T-helper 9 cell (primary cell): ENCODE data around the gene NASP.

Experiments
- DNase-seq: peaks from one replicate; pipeline ENCODE4 v3.0.0-alpha.2; 2020

The NASP gene

DNA sequence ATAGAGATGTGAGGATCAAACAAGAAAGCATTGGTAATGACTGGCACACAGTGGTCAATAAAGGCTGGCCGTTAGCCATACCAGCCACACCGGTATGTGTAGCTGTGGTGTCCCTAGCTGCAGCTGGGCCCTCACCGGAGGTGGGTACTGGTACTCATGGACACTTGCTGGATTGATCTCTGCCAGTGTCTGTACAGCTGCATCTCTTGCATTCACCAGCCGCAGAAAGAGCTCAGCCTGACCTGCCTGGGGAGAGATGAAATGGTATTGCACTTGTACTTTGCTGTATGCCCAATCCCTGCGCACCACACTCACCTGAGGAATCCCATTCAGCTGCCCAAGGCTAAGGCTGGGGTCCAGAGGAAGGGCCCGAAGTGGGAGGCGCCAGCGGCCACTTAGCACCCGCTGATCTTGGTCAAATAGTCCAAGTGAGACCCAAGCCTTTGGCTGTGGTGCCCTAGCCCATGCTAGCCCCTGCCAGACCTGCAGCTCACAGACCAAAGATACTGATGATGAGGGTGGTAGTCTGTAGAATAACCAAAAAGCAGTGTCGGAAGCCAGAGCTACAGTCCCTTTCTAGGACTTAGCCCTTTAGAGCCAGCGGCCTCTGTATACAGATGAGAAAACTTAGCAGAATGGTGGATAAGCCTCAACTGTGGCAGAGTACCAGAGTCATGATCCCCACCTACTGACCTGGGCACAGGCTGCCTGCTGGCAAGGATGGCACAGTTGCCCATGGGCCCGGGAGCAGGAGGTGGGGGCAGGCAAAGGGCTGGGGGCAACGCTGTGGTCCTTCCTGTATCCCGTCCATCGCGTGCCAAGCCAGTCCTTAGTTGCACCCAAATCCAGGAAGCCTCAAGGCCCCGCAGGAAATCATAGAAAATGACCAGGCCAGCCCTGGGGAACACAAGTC, 37.0 kb downstream of the NASP start:
- DNase-seq, result no peak

DNA sequence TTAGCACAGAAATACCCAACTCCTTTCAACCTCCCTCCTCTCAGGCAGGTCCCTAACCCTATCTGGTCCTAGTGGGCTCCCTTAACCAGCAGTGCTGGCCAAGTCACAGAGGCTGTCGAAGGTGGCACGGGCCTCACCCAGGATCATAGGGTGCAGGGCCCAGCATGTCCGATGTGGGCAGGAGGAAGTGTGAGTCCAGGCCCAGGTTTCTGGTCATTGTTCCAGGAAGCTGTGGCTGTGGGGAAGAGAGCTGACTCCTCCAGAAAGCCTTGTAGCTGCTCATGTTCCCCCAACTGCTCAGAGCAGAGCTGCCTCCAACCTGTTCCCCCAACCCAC, 37.6 kb downstream of the NASP start:
- DNase-seq, result no peak

DNA sequence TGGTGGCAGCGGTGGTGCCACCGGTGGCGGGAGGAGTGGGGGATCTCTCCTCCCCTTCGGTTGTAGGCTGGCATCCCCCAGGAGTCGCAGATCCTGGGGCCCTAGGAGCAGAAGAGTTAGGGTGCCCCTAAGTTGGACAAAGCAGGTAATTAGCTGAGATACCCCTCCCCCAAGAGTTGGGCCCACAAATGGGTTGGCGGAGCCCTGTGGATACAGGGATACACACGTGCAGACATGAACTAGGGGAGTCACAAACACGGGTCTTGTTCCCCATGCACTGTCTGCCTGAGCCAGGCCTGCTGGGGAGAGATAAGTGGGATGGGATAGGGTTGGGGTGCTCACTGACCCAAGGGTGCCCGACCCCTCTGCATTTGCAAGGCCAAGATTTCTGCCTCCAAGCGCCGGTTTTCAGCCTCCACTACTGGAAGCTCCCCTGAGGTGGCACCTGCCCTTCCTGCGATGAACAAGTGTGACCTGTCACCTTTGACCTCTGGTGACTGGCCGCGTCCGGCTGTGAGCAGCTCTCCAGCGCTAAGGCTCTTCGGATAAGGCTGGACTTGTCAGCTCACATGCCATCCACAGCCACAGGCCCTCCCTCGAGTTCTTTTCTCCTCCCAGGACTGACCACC, 38.2 kb downstream of the NASP start:
- no peak for DNase-seq

DNA sequence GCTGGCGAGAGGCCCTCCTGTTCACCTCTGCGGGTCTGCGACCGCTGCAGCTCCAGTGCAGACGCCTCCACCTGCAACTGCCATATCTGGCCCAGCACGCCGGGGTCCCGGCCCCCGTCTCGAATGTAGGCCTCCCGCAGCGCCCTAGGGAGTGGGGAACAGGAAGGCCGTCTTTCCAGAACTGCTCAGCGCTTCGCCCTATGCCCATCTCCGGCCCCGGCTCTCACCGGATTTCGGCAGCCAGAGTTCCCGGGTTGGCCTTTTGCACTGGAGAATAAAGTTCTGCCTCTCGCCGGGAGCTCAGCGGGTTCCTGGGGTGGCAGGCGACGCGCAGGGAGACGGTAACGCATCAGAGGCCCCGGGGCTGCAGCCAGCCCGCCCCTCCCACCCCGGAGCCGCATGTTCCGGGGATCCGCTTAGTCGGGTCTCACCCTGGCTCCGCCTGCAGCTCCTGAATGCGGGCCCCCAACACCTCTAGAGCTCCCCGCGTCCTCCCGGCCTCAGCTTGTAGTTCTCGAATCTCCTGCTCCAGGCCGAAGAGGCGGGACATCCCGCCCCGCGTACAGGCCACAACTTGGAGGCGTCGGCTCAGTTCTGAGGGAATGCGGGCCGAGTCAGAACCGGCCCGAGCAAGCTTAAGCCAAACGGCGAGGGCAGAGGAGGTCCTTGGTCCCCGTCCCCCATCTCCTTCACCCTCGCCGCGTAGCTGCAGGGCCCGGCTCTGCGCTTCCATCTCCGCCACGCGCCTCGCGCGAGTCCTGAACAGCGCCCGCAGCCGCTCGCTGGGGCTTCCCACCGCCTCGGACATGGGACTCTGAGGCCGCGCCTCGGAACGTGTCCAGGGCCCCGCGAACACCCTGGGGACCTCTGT, 38.9 kb downstream of the NASP start:
- no peak for DNase-seq

DNA sequence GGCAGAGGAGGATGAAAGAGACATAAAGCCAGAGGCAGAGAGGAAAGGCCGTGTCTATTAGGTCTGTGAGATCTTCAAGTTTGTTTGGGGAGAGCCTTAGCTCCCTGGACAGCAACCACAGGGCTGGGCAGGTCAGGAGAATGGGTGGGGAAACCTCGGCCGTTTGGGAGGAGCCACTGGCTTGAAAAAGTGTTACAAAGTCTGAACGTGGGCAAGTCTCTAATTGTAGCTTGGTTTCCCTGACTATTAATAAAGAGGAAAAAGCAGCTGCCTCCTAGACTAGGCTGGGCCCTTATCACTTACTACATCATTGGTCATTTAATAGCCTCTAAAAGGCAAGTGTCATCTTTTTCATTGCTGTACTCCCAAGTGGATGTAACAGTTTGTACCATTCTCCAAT, 40.1 kb downstream of the NASP start, which contains the start of gene CCDC17:
CCDC17 (minus strand) TSS at position 83 of the 400 bp plus-strand sequence. CDS start 145 bp downstream, outside the sequence.
- no peak for DNase-seq

DNA sequence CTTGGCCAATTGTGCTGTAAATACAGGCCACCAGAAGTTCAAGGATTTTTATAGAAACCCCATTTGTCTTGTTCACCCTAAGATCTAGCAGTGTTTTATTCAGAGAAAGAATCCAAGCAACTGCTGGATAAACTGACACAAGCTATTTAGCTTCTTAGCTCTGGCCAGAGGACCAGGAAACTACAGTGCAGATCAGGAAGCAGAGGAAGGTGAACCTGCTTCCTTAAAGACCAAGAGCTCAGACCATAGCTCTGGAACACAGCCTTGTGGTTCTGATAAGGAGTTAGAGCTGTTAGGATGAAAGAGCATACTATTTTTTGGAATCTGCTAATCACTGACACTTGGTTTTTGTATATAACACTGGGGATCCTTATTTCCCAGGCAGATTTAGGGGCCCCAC, 45.2 kb downstream of the NASP start:
- no peak for DNase-seq

DNA sequence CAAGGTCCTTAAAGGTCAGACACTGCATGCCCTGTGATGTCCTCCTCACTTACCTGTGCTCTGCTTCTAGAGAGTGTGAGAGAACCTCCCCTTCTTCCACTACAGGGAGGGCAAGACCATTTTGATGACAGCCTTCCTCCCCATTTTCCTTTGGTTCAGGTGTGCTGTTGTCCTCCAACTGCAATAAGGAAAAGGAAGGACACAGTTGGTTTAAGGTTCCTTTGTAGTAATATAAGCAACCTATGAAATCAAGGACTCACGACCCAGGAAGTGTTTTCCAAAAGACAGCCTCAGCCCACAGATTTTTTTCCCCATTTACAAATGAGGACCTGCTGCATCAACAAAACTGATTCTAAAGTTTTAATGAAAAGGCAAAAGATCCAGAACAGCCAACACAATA, 46.6 kb downstream of the NASP start:
- DNase-seq, result no peak

DNA sequence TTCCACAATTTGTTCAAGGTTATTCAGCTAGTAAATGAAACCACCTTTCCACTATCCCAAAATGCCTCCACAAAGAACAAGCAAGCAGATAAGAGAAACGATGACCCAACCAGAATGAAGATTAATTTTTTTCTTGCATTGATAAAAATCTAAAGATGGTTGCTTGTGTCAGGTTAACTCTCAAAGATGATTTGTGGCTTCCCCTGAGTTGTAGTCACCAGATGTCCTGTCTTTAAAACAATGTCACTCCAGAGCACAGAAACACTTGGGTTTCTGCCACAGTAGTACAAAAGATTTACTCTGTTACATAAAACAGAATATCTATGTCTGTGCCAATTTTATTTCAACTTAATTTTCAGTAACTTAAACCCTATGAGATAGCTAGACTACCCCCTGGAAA, 51.4 kb downstream of the NASP start:
- no peak for DNase-seq

DNA sequence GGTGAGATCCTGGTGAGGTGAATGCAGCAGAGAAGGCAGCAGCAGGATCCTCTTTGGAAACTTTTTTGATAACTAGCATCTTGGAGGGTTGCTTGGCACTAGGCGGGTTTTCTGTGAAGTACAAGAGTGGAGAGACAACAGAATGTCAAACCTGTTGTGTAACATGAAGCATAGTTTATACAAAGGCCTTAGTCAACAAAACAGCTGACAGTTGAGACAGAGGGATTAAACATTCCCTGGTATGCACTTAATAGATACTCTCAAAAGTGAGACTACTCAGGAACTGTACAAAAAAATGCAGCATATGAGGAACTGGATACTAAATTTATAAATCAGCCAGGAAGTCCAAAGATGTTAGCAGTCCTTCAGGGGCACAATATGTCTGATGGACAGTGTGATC, 56.5 kb downstream of the NASP start:
- no peak for DNase-seq

DNA sequence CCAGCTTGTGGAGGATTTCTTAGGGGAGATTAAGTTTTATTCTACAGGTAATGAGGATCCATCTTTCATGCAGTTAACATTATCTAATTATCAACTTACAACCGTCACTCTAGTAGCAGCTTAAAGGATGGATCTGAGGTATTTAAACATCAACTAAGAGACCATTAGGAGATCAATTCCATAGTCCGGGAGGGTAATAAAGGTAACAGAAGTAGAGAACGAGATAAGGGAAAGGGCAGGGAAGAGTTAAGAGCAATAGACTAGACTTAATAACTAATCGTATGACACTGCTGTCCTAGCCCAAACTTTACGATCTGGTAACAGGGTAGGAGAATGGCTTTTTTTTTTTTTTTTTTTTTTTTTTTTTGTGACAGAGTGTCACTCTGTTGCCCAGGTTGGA, 59.5 kb downstream of the NASP start:
- no peak for DNase-seq

DNA sequence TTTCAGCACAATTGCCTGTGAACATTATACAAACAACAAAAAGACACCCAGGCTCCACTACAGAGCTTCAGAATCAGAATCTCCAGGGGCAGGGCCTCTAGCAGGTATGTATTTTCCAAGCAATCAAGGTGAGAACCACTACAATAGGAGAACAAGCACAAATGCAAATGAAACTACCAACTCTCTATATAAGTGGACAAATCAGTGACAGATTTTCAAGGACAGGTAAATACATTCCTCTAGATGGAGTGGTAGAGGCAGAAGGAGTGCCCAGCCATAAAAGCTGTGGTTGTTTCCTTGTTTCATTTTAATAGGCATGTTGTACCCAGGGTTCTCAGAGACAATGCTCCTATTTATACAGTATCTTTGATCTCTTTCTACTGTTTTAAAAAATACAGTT, 60.1 kb downstream of the NASP start:
- DNase-seq, result no peak

DNA sequence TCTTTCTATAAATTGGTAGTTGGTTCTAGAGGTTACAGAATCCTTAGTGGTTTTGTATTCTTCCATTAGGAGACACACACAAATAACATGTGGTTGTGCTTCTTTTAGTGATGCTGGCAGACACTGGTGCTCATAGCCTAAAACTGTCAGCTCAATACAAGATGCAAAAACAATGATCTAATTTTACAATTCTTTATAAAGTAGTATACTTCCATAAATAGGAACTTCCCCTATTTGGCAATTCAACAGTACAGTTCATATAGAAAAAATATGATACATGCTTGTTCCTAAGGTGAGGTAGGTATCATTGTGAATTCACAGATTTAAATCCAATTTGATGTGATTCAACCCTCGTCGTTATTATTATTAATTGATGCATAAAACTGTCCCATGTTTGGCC, 60.8 kb downstream of the NASP start:
- DNase-seq, result no peak

DNA sequence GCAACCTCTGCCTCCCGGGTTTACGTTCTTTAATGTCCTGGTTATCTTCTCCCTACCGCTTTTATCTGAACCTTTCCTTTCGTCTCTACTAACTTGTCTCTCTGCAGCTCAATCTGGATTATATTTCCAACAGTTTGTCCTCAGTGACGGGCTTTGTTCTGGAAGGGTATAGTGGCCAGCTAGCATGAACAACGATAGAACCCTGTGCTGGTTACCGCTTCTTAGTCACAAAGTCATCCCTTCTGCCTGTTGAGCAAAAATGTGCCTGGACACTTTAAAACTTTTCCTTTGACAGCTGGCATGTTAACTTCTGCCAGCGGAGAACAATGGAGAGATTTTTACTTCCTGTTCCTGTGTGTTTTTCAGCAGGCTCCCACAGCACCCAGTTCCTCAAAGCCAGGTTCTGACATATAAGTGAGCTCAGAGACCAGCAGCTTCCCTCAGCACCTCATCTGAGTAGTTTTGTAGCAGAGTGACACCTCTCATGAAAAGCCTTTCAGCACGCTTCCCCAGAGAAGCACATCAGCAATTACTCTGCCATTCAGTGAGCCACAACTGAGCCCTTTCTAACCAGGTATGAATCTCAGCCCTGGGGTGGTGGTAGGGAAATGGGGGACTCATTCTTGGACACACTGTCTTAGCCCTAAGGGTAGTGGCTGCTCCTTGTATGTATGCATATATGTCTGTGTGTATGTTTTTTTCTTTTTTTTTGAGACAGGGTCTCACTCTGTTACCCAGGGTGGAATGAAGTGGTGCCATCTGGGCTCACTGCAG, 63.6 kb downstream of the NASP start:
- DNase-seq, result no peak

DNA sequence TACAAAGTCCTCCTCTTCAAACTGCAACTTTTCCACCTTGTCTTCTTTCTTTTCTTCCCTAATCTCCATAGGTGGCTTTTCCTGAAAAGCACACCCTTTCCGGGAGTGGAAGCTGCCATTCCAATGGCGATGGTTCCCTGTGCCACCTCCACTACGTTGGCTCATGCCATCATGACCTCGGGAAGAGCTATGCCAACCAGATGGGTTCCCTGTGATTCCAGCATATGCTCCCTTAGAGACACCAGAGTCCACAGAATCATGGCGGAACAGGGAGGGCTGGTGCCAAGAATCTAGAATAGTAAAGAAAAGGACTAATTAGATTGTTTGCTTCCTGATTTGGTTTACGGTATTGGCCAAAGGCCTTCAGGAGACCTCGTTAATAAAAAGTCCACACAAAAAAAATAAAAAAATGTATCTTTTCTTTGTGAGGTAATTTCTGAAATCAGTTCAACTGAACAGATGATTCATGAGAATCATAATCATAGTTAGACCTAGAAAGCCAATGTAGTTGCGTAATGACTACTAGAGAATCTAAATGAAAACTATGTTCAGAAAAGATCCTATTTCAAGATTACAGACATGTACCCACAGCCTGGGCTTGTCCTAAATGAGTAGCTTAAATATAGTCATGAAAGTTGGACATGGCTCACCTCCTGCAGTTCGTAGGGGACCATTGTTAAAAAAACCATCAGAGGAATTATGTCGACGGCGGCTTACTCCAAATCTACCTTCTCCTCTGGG, 70.9 kb downstream of the NASP start:
- no peak for DNase-seq

DNA sequence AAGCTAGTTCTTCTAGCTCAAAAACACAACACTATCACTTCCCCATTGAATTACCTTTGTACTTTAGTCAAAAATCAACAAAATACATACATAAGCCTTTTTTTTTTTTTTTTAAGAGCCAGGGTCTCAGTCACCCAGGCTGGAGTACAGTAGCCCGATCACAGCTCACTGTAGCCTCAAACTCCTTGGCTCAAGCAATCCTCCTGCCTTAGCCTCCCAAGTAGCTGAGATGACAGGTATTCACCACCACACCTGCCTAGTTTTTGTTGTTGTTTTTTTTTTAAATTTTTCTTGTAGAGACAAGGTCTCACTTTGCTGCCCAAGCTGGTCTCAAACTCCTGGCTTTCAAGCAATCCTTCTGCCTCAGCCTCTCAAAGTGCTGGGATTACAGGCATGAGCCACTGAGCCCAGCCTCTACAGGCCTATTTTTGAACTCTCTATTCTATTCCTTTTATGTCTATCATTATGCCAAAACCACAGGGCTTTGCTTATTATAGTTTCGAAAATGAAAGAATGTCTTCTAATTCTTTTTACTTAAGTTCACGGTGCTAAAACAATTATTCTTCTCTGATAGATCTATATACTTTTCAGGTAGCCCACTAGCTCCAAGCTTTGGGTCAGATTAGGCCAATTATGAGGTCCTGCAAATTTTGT, 72.9 kb downstream of the NASP start:
- no peak for DNase-seq

DNA sequence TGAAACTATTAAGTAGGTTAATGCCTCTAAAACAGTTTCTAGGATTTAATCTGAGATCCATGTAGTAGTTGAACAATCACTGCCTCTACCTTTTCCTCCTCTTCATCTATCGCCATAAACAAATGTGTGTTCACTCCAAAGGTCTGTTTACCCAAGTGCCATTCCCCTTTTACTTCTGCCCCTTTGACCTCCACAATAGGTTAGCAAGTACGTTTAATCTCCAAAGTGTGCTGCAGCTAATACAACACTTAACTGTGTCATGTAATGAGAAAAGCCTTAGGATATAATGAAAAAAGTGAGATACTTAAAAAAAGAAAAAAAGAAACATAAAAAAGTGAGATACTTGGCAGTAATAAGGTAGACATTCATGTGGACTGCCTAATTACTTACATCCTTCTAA, 74.3 kb downstream of the NASP start:
- DNase-seq, result no peak

DNA sequence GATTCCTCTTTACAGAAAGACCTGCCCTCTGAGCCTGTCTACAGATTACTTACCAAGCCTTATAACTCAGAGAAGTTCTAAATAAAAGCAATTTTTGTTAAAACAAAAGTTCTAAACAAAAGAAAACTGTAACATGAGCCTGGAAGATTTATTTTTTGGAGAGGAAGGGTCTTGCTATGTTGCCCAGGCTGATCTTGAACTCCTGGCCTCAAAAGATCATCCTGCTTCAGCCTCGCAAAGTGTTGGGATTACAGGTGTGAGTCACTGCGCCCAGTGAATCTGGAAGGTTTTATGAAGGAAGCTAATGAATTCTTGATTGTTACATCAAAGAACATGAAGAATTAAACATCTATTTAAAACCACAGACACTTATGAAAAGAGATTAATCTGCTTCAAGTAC, 75.4 kb downstream of the NASP start:
- no peak for DNase-seq

DNA sequence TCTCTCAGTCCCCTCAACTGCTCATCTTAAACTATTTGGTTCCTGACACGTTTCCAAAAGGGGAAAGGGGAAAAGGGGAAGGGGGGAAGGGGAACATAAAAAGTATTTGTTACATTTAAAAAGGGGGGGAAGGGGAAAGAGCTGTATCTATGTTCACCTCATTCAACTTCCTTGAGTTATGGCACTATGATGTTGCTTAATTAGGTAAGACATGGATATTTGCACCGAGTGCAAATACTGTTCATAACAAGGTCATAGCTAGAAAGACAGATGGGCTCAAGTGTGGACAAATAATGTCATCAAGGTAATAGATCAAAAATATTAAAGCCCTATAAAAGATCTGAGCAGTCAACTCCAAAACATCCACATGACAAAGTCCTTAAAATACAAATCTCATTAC, 76.5 kb downstream of the NASP start:
- no peak for DNase-seq

DNA sequence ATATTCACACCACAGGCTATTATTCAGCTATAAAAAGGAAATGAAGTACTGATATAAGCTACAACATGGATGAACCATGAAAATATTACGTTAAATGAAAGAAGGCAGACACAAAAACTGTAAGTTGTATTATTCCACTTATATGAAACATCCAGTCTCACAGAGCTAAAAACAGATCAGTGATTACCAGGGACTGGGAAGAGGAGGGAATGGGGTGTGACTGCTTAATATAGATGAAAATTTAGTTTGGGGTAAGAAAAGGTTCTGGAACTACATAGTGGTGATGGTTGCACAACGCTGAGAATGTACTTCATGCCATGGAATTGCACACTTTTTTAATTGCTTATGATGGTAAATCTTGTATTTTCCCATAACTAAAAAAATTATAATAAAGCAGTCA, 83.0 kb downstream of the NASP start:
- DNase-seq, result no peak

DNA sequence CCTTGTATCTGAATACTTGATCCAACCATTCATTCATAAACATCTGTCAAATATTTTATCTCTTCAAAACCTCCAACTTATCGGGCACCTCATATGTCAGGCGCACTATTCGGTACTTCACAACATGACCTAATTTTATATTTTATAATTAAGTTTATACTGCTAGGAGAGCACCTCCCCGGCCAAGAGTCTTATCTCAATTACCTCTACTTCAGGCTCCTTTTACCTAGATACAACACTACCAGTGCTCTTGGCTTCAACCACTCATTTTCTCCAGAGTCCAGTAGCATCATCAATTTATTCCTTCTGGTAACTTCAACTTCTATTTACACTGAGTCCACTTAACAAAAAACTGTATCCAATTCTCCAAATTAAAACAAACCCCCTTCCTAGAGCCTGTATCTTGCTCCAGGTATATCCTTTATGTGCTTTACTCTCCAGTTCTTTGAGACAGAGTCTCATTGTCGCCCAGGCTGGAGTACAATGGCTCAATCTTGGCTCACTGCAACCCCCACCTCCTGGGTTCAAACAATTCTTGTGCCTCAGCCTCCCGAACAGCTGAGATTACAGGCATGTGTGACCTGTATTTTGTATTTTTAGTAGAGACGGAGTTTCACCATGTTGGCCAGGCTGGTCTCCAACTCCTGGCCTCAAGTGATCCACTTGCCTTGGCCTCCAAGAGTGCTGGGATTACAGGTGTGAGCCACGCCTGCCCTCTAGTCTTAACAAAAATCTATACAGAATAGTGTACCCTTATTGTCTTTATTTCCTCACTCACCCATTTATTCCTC, 83.7 kb downstream of the NASP start:
- DNase-seq, result no peak
